ENCODE measurements around the gene DNM2.
"Not testable (repeated sequence)": the region's sequence is repeated elsewhere in the genome, so short reads cannot be mapped to it uniquely, and the experiment has no call there.

The DNM2 gene

GRCh38 chr19:10724573-10725071, 6.7 kb downstream of the DNM2 start:
- no peak for DNase-seq (ENCODE audit: low read depth in 2 of 2)

- DNase-seq (ENCODE audit: low read depth in 2 of 2) = no peak
Measured at GRCh38 chr19:10725415-10725814, 7.5 kb downstream of the DNM2 start.

GRCh38 chr19:10726268-10726667, 8.4 kb downstream of the DNM2 start:
- no peak for DNase-seq (ENCODE audit: low read depth in 2 of 2)

- no peak for DNase-seq (ENCODE audit: low read depth in 2 of 2)
Measured at GRCh38 chr19:10727685-10728201, 9.9 kb downstream of the DNM2 start.

- DNase-seq (ENCODE audit: low read depth in 2 of 2) = no peak
Measured at GRCh38 chr19:10729411-10729810, 11.5 kb downstream of the DNM2 start.

GRCh38 chr19:10730932-10731331, 13.1 kb downstream of the DNM2 start:
- no peak for DNase-seq (ENCODE audit: low read depth in 2 of 2)

- DNase-seq (ENCODE audit: low read depth in 2 of 2) = no peak
Measured at GRCh38 chr19:10735741-10736140, 17.9 kb downstream of the DNM2 start.

- DNase-seq (ENCODE audit: low read depth in 2 of 2) = no peak
Measured at GRCh38 chr19:10736189-10736588, 18.3 kb downstream of the DNM2 start.

GRCh38 chr19:10736916-10737551, 19.2 kb downstream of the DNM2 start:
- DNase-seq (ENCODE audit: low read depth in 2 of 2) = no peak

GRCh38 chr19:10737722-10738121, 19.8 kb downstream of the DNM2 start:
- DNase-seq (ENCODE audit: low read depth in 2 of 2) = no peak

GRCh38 chr19:10740798-10741197, 22.9 kb downstream of the DNM2 start:
- no peak for DNase-seq (ENCODE audit: low read depth in 2 of 2)

GRCh38 chr19:10742476-10742875, 24.6 kb downstream of the DNM2 start:
- no peak for DNase-seq (ENCODE audit: low read depth in 2 of 2)

GRCh38 chr19:10744253-10744798, 26.4 kb downstream of the DNM2 start:
- no peak for DNase-seq (ENCODE audit: low read depth in 2 of 2)

GRCh38 chr19:10744801-10745293, 27.0 kb downstream of the DNM2 start:
- no peak for DNase-seq (ENCODE audit: low read depth in 2 of 2)

- DNase-seq (ENCODE audit: low read depth in 2 of 2) = not testable (repeated sequence)
Measured at GRCh38 chr19:10746437-10746836, 28.6 kb downstream of the DNM2 start.

- DNase-seq (ENCODE audit: low read depth in 2 of 2) = no peak
Measured at GRCh38 chr19:10747271-10747670, 29.4 kb downstream of the DNM2 start.

- DNase-seq (ENCODE audit: low read depth in 2 of 2) = no peak
Measured at GRCh38 chr19:10747674-10748073, 29.8 kb downstream of the DNM2 start.

GRCh38 chr19:10748195-10748926, 30.5 kb downstream of the DNM2 start:
- DNase-seq (ENCODE audit: low read depth in 2 of 2) = no peak

GRCh38 chr19:10748927-10749434, 31.1 kb downstream of the DNM2 start:
- DNase-seq (ENCODE audit: low read depth in 2 of 2) = no peak

GRCh38 chr19:10749435-10750384, 31.8 kb downstream of the DNM2 start:
- no peak for DNase-seq (ENCODE audit: low read depth in 2 of 2)
